ENCODE results near the gene PDP2.

Gene PDP2

GRCh38 chr16:66918355-66918754, 38.0 kb downstream of the PDP2 start:
- H3K9ac ChIP-seq (ENCODE audit: low read length): no peak overlapping the region
- H3K9me3 ChIP-seq (ENCODE audit: low read length): no peaks in the 10 kb centered on the region
- no peaks in the 10 kb centered on the region for H3K36me3 ChIP-seq (ENCODE audit: insufficient read depth, low read length)
- H3K27me3 ChIP-seq (ENCODE audit: control insufficient read depth in 1 of 2, insufficient read depth in 2 of 2, low read length in 2 of 2): no peaks in the 10 kb centered on the region
- peaks cover 6% of the 10 kb centered on the region for H3K4me1 ChIP-seq (ENCODE audit: insufficient read depth, low read length)
- no peak overlapping the region for H3K4me3 ChIP-seq (ENCODE audit: low read depth in 1 of 2, low read length in 2 of 2)
- no peak overlapping the region for H3K27ac ChIP-seq (ENCODE audit: low read depth, low read length)

- Histone ChIP-seq H3K9me3 (ENCODE audit: low read length) (no peaks in the 10 kb centered on the region), H3K27ac (ENCODE audit: low read depth, low read length) (no peak within 1 kb of the TSS), H3K4me3 (ENCODE audit: low read depth in 1 of 2, low read length in 2 of 2) (no peak within 1 kb of the TSS), H3K36me3 (ENCODE audit: insufficient read depth, low read length) (no peaks in the 10 kb centered on the region), H3K4me1 (ENCODE audit: insufficient read depth, low read length) (peaks cover 12% of the 10 kb centered on the region), H3K27me3 (ENCODE audit: control insufficient read depth in 1 of 2, insufficient read depth in 2 of 2, low read length in 2 of 2) (no peaks in the 10 kb centered on the region), H3K9ac (ENCODE audit: low read length) (no peak within 1 kb of the TSS)
Measured at GRCh38 chr16:66918803-66919568, 38.7 kb downstream of the PDP2 start, which contains the start of gene CDH16. Gene CDH16, minus strand, starts transcription at chr16:66918885. Its CDS starts 820 bp downstream, at chr16:66918065.

GRCh38 chr16:66919569-66920298, 39.4 kb downstream of the PDP2 start:
- no peaks in the 10 kb centered on the region for H3K27me3 ChIP-seq (ENCODE audit: control insufficient read depth in 1 of 2, insufficient read depth in 2 of 2, low read length in 2 of 2)
- no peak overlapping the region for H3K9ac ChIP-seq (ENCODE audit: low read length)
- H3K4me3 ChIP-seq (ENCODE audit: low read depth in 1 of 2, low read length in 2 of 2): no peak overlapping the region
- H3K4me1 ChIP-seq (ENCODE audit: insufficient read depth, low read length): peaks cover 15% of the 10 kb centered on the region
- H3K9me3 ChIP-seq (ENCODE audit: low read length): no peaks in the 10 kb centered on the region
- no peaks in the 10 kb centered on the region for H3K36me3 ChIP-seq (ENCODE audit: insufficient read depth, low read length)
- H3K27ac ChIP-seq (ENCODE audit: low read depth, low read length): no peak overlapping the region

- Histone ChIP-seq H3K27ac (ENCODE audit: low read depth, low read length) (no peak overlapping the region), H3K27me3 (ENCODE audit: control insufficient read depth in 1 of 2, insufficient read depth in 2 of 2, low read length in 2 of 2) (no peaks in the 10 kb centered on the region), H3K4me1 (ENCODE audit: insufficient read depth, low read length) (peaks cover 15% of the 10 kb centered on the region), H3K9me3 (ENCODE audit: low read length) (no peaks in the 10 kb centered on the region), H3K4me3 (ENCODE audit: low read depth in 1 of 2, low read length in 2 of 2) (no peak overlapping the region), H3K9ac (ENCODE audit: low read length) (no peak overlapping the region), H3K36me3 (ENCODE audit: insufficient read depth, low read length) (no peaks in the 10 kb centered on the region)
Measured at GRCh38 chr16:66920299-66920590, 39.9 kb downstream of the PDP2 start.

- Histone ChIP-seq H3K9me3 (ENCODE audit: low read length) (no peaks in the 10 kb centered on the region), H3K27ac (ENCODE audit: low read depth, low read length) (no peak overlapping the region), H3K4me3 (ENCODE audit: low read depth in 1 of 2, low read length in 2 of 2) (no peak overlapping the region), H3K9ac (ENCODE audit: low read length) (no peak overlapping the region), H3K27me3 (ENCODE audit: control insufficient read depth in 1 of 2, insufficient read depth in 2 of 2, low read length in 2 of 2) (no peaks in the 10 kb centered on the region), H3K4me1 (ENCODE audit: insufficient read depth, low read length) (peaks cover 21% of the 10 kb centered on the region), H3K36me3 (ENCODE audit: insufficient read depth, low read length) (no peaks in the 10 kb centered on the region)
Measured at GRCh38 chr16:66920924-66921680, 40.8 kb downstream of the PDP2 start.

GRCh38 chr16:66921729-66922450, 41.6 kb downstream of the PDP2 start:
- Histone ChIP-seq H3K27ac (ENCODE audit: low read depth, low read length) (no peak overlapping the region), H3K9me3 (ENCODE audit: low read length) (no peaks in the 10 kb centered on the region), H3K36me3 (ENCODE audit: insufficient read depth, low read length) (no peaks in the 10 kb centered on the region), H3K4me3 (ENCODE audit: low read depth in 1 of 2, low read length in 2 of 2) (no peak overlapping the region), H3K27me3 (ENCODE audit: control insufficient read depth in 1 of 2, insufficient read depth in 2 of 2, low read length in 2 of 2) (no peaks in the 10 kb centered on the region), H3K9ac (ENCODE audit: low read length) (no peak overlapping the region), H3K4me1 (ENCODE audit: insufficient read depth, low read length) (peaks cover 26% of the 10 kb centered on the region)

GRCh38 chr16:66923247-66923731, 43.0 kb downstream of the PDP2 start:
- H3K27ac ChIP-seq (ENCODE audit: low read depth, low read length): peak overlapping the region; percentile 28
- H3K4me1 ChIP-seq (ENCODE audit: insufficient read depth, low read length): peaks cover 26% of the 10 kb centered on the region
- H3K36me3 ChIP-seq (ENCODE audit: insufficient read depth, low read length): no peaks in the 10 kb centered on the region
- peak overlapping the region in 1 of 2 donors; percentile 36 for H3K4me3 ChIP-seq (ENCODE audit: low read depth in 1 of 2, low read length in 2 of 2)
- no peak overlapping the region for H3K9ac ChIP-seq (ENCODE audit: low read length)
- H3K27me3 ChIP-seq (ENCODE audit: control insufficient read depth in 1 of 2, insufficient read depth in 2 of 2, low read length in 2 of 2): no peaks in the 10 kb centered on the region
- no peaks in the 10 kb centered on the region for H3K9me3 ChIP-seq (ENCODE audit: low read length)

GRCh38 chr16:66923866-66924265, 43.6 kb downstream of the PDP2 start:
- peaks cover 26% of the 10 kb centered on the region for H3K4me1 ChIP-seq (ENCODE audit: insufficient read depth, low read length)
- no peak overlapping the region for H3K9ac ChIP-seq (ENCODE audit: low read length)
- no peaks in the 10 kb centered on the region for H3K27me3 ChIP-seq (ENCODE audit: control insufficient read depth in 1 of 2, insufficient read depth in 2 of 2, low read length in 2 of 2)
- H3K27ac ChIP-seq (ENCODE audit: low read depth, low read length): peak overlapping the region; percentile 28
- H3K9me3 ChIP-seq (ENCODE audit: low read length): no peaks in the 10 kb centered on the region
- H3K4me3 ChIP-seq (ENCODE audit: low read depth in 1 of 2, low read length in 2 of 2): peak overlapping the region in 1 of 2 donors; percentile 36
- H3K36me3 ChIP-seq (ENCODE audit: insufficient read depth, low read length): no peaks in the 10 kb centered on the region

GRCh38 chr16:66924527-66925321, 44.4 kb downstream of the PDP2 start:
- Histone ChIP-seq H3K4me3 (ENCODE audit: low read depth in 1 of 2, low read length in 2 of 2) (peak overlapping the region; percentile 56 to 67), H3K9ac (ENCODE audit: low read length) (no peak overlapping the region), H3K36me3 (ENCODE audit: insufficient read depth, low read length) (no peaks in the 10 kb centered on the region), H3K27ac (ENCODE audit: low read depth, low read length) (peak overlapping the region; percentile 83), H3K27me3 (ENCODE audit: control insufficient read depth in 1 of 2, insufficient read depth in 2 of 2, low read length in 2 of 2) (no peaks in the 10 kb centered on the region), H3K4me1 (ENCODE audit: insufficient read depth, low read length) (peaks cover 26% of the 10 kb centered on the region), H3K9me3 (ENCODE audit: low read length) (no peaks in the 10 kb centered on the region)

- Histone ChIP-seq H3K4me3 (ENCODE audit: low read depth in 1 of 2, low read length in 2 of 2) (peak within 1 kb of the TSS; percentile 56 to 67), H3K27me3 (ENCODE audit: control insufficient read depth in 1 of 2, insufficient read depth in 2 of 2, low read length in 2 of 2) (no peaks in the 10 kb centered on the region), H3K4me1 (ENCODE audit: insufficient read depth, low read length) (peaks cover 26% of the 10 kb centered on the region), H3K9me3 (ENCODE audit: low read length) (no peaks in the 10 kb centered on the region), H3K27ac (ENCODE audit: low read depth, low read length) (peak within 1 kb of the TSS; percentile 83), H3K9ac (ENCODE audit: low read length) (no peak within 1 kb of the TSS), H3K36me3 (ENCODE audit: insufficient read depth, low read length) (no peaks in the 10 kb centered on the region)
Measured at GRCh38 chr16:66925322-66925840, 45.1 kb downstream of the PDP2 start, which contains the start of gene RRAD. Gene RRAD, minus strand, starts transcription at chr16:66925535. Its CDS starts 356 bp downstream, at chr16:66925179.
